GM12801 (cell line): ENCODE data around the gene MAD1L1.

ENCODE experiments used
- CTCF ChIP-seq: IDR thresholded peaks from one replicate; pipeline ENCODE4 v1.5.1; 2011; ENCODE audit warnings: control low read depth; ENCODE audit not compliant: insufficient read length; ENCODE audit errors: extremely low read depth

MAD1L1 gene

GRCh38 chr7:1973321-1974251, 259.2 kb downstream of the MAD1L1 start:
- no peak for TF ChIP-seq CTCF

- TF ChIP-seq CTCF: no peak
These were observed 260.0 kb downstream of the MAD1L1 start for GRCh38 chr7:1972744-1973143.

- TF ChIP-seq CTCF: no peak
These were observed 260.6 kb downstream of the MAD1L1 start for GRCh38 chr7:1971946-1972654.

- no peak for TF ChIP-seq CTCF
These were observed 261.9 kb downstream of the MAD1L1 start for GRCh38 chr7:1970895-1971294.

GRCh38 chr7:1969459-1970284, 263.1 kb downstream of the MAD1L1 start:
- TF ChIP-seq CTCF: no peak

- no peak for TF ChIP-seq CTCF
These were observed 264.2 kb downstream of the MAD1L1 start for GRCh38 chr7:1968397-1969111.
